GM12892 (cell line): ENCODE data around the gene ARFIP1.

ENCODE experiments used
- POLR2A ChIP-seq: IDR thresholded peaks from 2 replicates; pipeline ENCODE4 v1.6.1; 2011; ENCODE audit warnings: low read depth, low read length, control low read depth
- POLR2AphosphoS5 ChIP-seq: IDR thresholded peaks from 2 replicates; pipeline ENCODE4 v1.6.1; 2011; ENCODE audit warnings: low read depth, low read length, control low read depth
- TAF1 ChIP-seq: IDR thresholded peaks from 2 replicates; pipeline ENCODE4 v1.6.1; 2011; ENCODE audit warnings: low read depth, mild to moderate bottlenecking, control low read depth, low read length, borderline replicate concordance

DNA sequence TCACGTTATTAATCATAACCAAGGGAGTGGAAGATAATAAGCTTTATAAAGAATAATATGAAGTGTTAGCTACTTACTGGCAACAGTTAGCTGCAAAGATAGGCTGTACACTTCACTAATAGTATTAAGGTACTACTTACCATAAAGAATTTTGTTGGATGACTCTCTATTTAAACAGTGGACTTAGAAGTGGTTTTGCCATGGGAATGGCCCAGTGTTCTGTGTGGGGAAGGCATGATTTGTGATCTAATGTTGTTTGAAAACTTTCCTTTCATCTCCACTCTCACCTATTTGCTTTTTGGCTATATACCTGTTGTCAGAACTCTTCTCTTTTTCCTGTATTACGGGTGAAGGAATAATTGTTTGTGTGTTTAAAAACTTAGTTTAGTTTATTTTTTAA lies 179.3 kb downstream of the ARFIP1 start:
- TF ChIP-seq TAF1 = no peak
- TF ChIP-seq POLR2AphosphoS5 = no peak
- TF ChIP-seq POLR2A = no peak
